GM21447 (cell line): ENCODE measurements around the gene DSG3.
"Not testable (repeated sequence)": the region's sequence is repeated elsewhere in the genome, so short reads cannot be mapped to it uniquely, and the experiment has no call there.

ENCODE experiments used
- ATAC-seq: cut with Tn5 transposase; IDR thresholded peaks from one replicate; pipeline ENCODE4 v1.9.1; 2021; ENCODE audit not compliant: unreplicated experiment

The DSG3 gene

GRCh38 chr18:31490387-31490786, 42.8 kb downstream of the DSG3 start:
- peak; percentile 92 for ATAC-seq

- no peak for ATAC-seq
Measured at GRCh38 chr18:31490833-31491232, 43.3 kb downstream of the DSG3 start.

- ATAC-seq, result no peak
Measured at GRCh38 chr18:31491586-31491985, 44.0 kb downstream of the DSG3 start.

- ATAC-seq, result no peak
Measured at GRCh38 chr18:31492671-31493070, 45.1 kb downstream of the DSG3 start.

GRCh38 chr18:31493171-31493570, 45.6 kb downstream of the DSG3 start:
- no peak for ATAC-seq

- no peak for ATAC-seq
Measured at GRCh38 chr18:31493941-31494340, 46.4 kb downstream of the DSG3 start.

- ATAC-seq, result not testable (repeated sequence)
Measured at GRCh38 chr18:31494705-31495244, 47.2 kb downstream of the DSG3 start.

- ATAC-seq, result no peak
Measured at GRCh38 chr18:31497404-31497835, 49.9 kb downstream of the DSG3 start.

- peak; percentile 36 for ATAC-seq
Measured at GRCh38 chr18:31497836-31498573, 50.5 kb downstream of the DSG3 start, which contains the start of gene DSG2. TSS of gene DSG2 (plus strand) at chr18:31498177. CDS start at chr18:31498252, 75 bp downstream.

- ATAC-seq, result peak; percentile 24
Measured at GRCh38 chr18:31498574-31499524, 51.3 kb downstream of the DSG3 start.

- ATAC-seq, result peak; percentile 86
Measured at GRCh38 chr18:31500051-31500688, 52.6 kb downstream of the DSG3 start.

- no peak for ATAC-seq
Measured at GRCh38 chr18:31503011-31503410, 55.5 kb downstream of the DSG3 start.

GRCh38 chr18:31504455-31505147, 57.1 kb downstream of the DSG3 start:
- no peak for ATAC-seq

- no peak for ATAC-seq
Measured at GRCh38 chr18:31505156-31505555, 57.6 kb downstream of the DSG3 start.

- no peak for ATAC-seq
Measured at GRCh38 chr18:31506024-31506742, 58.6 kb downstream of the DSG3 start.

GRCh38 chr18:31507124-31507523, 59.6 kb downstream of the DSG3 start:
- ATAC-seq, result not testable (repeated sequence)

GRCh38 chr18:31508781-31509180, 61.2 kb downstream of the DSG3 start:
- ATAC-seq, result no peak

- no peak for ATAC-seq
Measured at GRCh38 chr18:31509571-31509970, 62.0 kb downstream of the DSG3 start.

- ATAC-seq, result no peak
Measured at GRCh38 chr18:31510319-31510718, 62.8 kb downstream of the DSG3 start.

- no peak for ATAC-seq
Measured at GRCh38 chr18:31511098-31511497, 63.6 kb downstream of the DSG3 start.
